Transverse colon (tissue), 4 donors: Measurements from ENCODE around the gene ZNF385D. TPM values are rescaled to one million over a fixed set of nuclear protein-coding genes. Genes with fewer than 3 reads are reported as not detected.

Experiments used
- DNase-seq: peaks from one replicate; pipeline ENCODE4 v3.0.0-alpha.2; 2019
- H3K27ac ChIP-seq, 4 donors: fragments of 200-600 bp; sonication (generic); 2 replicates each; pipeline ENCODE4 v1.5.1; 2016 to 2018; ENCODE audit warnings: inconsistent platforms in 4 of 4
- H3K27me3 ChIP-seq: fragments of 200-600 bp; sonication (generic); 2 replicates; pipeline ENCODE4 v1.5.1; 2017; ENCODE audit warnings: inconsistent platforms
- H3K36me3 ChIP-seq, 4 donors: fragments of 200-600 bp; sonication (generic); 2 replicates each; pipeline ENCODE4 v1.5.1; 2017 to 2019; ENCODE audit warnings: inconsistent platforms in 4 of 4
- H3K4me1 ChIP-seq, 4 donors: fragments of 200-600 bp; sonication (generic); 2 replicates each; pipeline ENCODE4 v1.5.1; 2017 to 2020; ENCODE audit warnings: inconsistent platforms in 4 of 4
- H3K4me3 ChIP-seq, 4 donors: fragments of 200-600 bp; sonication (generic); 1 replicate in 1 of 4; 2 replicates in 3 of 4; pipeline versions ENCODE4 v1.5.1 to v1.6.1; 2017 to 2019; ENCODE audit warnings: inconsistent platforms in 4 of 4
- H3K9me3 ChIP-seq, 2 donors: fragments of 200-600 bp; sonication (generic); 2 replicates each; pipeline ENCODE4 v1.5.1; 2017 to 2019; ENCODE audit warnings: inconsistent platforms in 2 of 2
- CTCF ChIP-seq, 5 experiments: fragments of 200-600 bp in 3 of 5; fragments of 450-650 bp in 2 of 5; sonication (generic) in 3 of 5; IDR thresholded peaks; 1 replicate in 2 of 5; 2 replicates in 3 of 5; pipeline ENCODE4 v1.5.1; 2016 to 2017; ENCODE audit warnings: antibody characterized with exemption in 5 of 5, inconsistent platforms in 3 of 5, mild to moderate bottlenecking in 2 of 5, moderate library complexity in 1 of 5
- EP300 ChIP-seq: sonication (generic); formaldehyde crosslinking; IDR thresholded peaks from one replicate; pipeline ENCODE4 v1.6.1; 2017; ENCODE audit warnings: antibody characterized with exemption, low read depth
- POLR2A ChIP-seq: fragments of 450-650 bp; IDR thresholded peaks from one replicate; pipeline ENCODE4 v1.6.1; 2016; ENCODE audit warnings: antibody characterized with exemption, mild to moderate bottlenecking, moderate library complexity
- POLR2AphosphoS5 ChIP-seq, 3 donors: sonication (generic); formaldehyde crosslinking; IDR thresholded peaks; one replicate each; pipeline ENCODE4 v1.6.1; 2016; ENCODE audit warnings: antibody characterized with exemption in 3 of 3
- WGBS, 2 donors: methylation state at CpG; one replicate each; pipeline ENCODE4 v1.1.5; 2018; ENCODE audit warnings: low coverage in 1 of 2; 5-methylcytosine and 5-hydroxymethylcytosine counted together
- in situ Hi-C, 4 donors: fragments of 200-750 bp; cut with MboI; loops; one replicate each; pipeline versions ENCODE4 v1.15.0 to v1.15.1; 2017; ENCODE audit warnings: low sequenced_read_pairs in 3 of 4, low pct_ligation_motif_present in 1 of 4, low pct_unique_long_range_greater_than_20kb in 1 of 4
- intact Hi-C: fragments of 100-400 bp; cut with DNase I; formaldehyde crosslinking; loops from one replicate; pipeline ENCODE4 v1.15.1; 2023; ENCODE audit warnings: low total_unique reads
- total RNA-seq, 4 donors: library from RNA; depleted of rRNA; stranded (reverse); fragments of >200 nt; gene quantifications; one replicate each; pipeline ENCODE4 v1.1.0, GENCODE V29; 2016

The ZNF385D gene
- total RNA-seq, 4 donors from 2014 or later, result 0.40 to 0.75 (median 0.52) TPM

GRCh38 chr3:21449738-21450137 is 301.3 kb downstream of the ZNF385D start:
- Histone ChIP-seq H3K4me1 (no peaks in the 10 kb centered on the region), H3K27me3 (no peaks in the 10 kb centered on the region), H3K9me3 (no peaks in the 10 kb centered on the region), H3K36me3 (no peaks in the 10 kb centered on the region), H3K27ac (no peak overlapping the region), H3K4me3 (no peak overlapping the region)
- WGBS, 2 donors, result 29% methylated on average over 2 of the region's 2 CpGs; no CpG with 5 or more reads in 1 of the 2 donors
- DNase-seq, result no peak
- intact Hi-C loops (no loop called here), in situ Hi-C loops (no loop called here)
- no peak for TF ChIP-seq POLR2A
- TF ChIP-seq POLR2AphosphoS5 (IDR thresholded peaks at IDR 0.05), result no peak
- no peak for TF ChIP-seq EP300
- TF ChIP-seq CTCF (IDR thresholded peaks at IDR 0.05), result no peak

DNA sequence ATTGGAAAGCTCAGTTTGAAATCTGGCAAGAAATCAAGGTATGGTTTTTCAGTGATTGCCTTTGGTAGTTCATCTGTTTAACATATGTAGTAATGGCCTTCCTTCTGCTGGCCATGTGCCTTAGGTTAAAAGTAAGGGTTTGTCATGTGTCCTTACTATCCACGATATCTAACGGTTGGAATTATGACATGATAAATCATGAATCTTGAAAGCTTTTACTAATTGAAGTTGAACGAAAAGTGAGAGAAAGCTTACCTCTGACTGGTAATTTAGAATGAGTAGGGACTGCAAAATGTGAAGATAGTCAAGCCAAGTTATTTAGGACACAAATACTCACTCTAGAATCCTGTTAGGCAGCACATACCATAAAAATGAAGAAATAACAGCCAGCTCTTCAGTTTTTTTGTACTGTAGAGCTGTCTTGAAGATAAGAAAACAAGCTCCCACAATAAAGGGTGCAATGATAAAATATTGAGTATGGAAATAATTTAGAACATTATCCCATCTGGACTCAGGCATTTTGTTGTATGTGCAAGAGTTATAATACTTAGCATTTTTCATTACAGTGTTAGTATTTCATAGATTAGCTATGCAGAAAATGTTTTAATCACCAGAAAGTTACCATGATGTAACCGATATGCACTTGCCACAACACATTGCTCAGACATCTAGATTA is 303.4 kb downstream of the ZNF385D start:
- no peak overlapping the region for H3K27ac ChIP-seq
- H3K4me3 ChIP-seq, result no peak overlapping the region
- no peaks in the 10 kb centered on the region for H3K36me3 ChIP-seq
- in situ Hi-C loops, result no loop called here
- H3K9me3 ChIP-seq, result no peaks in the 10 kb centered on the region
- TF ChIP-seq POLR2AphosphoS5 (IDR thresholded peaks at IDR 0.05), result no peak
- TF ChIP-seq CTCF (IDR thresholded peaks at IDR 0.05), result no peak
- no peak for TF ChIP-seq EP300
- no peak for TF ChIP-seq POLR2A
- H3K27me3 ChIP-seq, result no peaks in the 10 kb centered on the region
- intact Hi-C loops, result no loop called here
- no peak for DNase-seq
- H3K4me1 ChIP-seq, result no peaks in the 10 kb centered on the region
- 65 to 70% methylated on average over 4 of the region's 4 CpGs for WGBS, 2 donors

DNA sequence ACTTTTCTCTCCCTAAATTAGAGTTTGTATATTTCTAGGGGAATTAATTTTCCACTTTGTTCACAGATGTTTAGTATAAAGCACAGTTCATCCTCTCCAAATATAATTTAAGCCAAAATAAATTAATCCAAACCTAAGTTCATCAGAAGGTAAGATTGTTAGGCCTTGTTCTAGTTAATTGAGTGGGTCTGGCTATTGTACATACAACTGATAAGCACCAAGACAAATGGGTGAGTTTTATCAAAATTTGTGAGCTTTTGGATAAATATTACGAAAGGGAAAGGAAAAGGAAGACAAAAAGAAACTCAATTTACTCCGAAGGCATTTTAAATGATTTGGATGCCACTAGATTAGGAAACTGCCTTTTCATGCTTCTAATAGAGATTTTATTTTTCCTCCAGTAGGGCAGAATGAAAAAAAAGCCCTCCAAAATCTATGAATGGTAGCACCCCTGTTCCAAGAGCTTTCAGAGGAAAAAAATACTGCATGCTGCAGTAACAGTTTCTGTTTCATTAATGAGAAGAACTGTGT is 304.0 kb downstream of the ZNF385D start:
- intact Hi-C loops (no loop called here), in situ Hi-C loops (no loop called here)
- Histone ChIP-seq H3K36me3 (no peaks in the 10 kb centered on the region), H3K9me3 (no peaks in the 10 kb centered on the region), H3K27me3 (no peaks in the 10 kb centered on the region), H3K4me1 (no peaks in the 10 kb centered on the region), H3K4me3 (no peak overlapping the region), H3K27ac (no peak overlapping the region)
- WGBS, 2 donors, result 72 to 74% methylated on average over 2 of the region's 2 CpGs
- no peak for DNase-seq
- TF ChIP-seq CTCF (IDR thresholded peaks at IDR 0.05), result no peak
- TF ChIP-seq EP300, result no peak

DNA sequence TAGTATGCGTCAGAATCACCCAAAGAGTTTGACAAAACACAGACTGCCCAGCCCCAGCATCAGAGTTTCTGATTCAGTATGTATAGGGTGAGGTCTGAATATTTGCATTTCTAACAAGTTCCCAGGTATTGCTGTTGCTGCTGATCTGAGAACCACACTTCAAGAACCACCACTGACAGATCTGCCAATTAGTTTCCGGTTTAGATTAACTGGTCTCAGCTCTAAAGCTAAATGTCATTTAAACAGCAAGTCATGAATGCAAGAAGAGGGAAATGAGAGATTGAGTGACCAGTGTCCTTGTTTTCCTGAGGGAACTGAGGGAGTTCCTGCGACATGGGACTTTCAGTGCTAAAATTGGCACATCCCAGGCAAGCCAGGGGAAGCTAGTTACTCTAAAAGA is 305.0 kb downstream of the ZNF385D start:
- TF ChIP-seq EP300 (no peak), POLR2A (no peak), CTCF (IDR thresholded peaks at IDR 0.05) (no peak), POLR2AphosphoS5 (IDR thresholded peaks at IDR 0.05) (no peak)
- Histone ChIP-seq H3K4me3 (no peak overlapping the region), H3K4me1 (no peaks in the 10 kb centered on the region), H3K27ac (no peak overlapping the region), H3K27me3 (no peaks in the 10 kb centered on the region), H3K36me3 (no peaks in the 10 kb centered on the region), H3K9me3 (no peaks in the 10 kb centered on the region)
- DNase-seq, result no peak
- intact Hi-C loops, result no loop called here
- WGBS, 2 donors, result 61 to 73% methylated on average over 2 to 3 of the region's 3 CpGs
- in situ Hi-C loops, result no loop called here
